AML-193 (cell line): ENCODE results near the gene USP3.
"Not testable (repeated sequence)": the region's sequence is repeated elsewhere in the genome, so short reads cannot be mapped to it uniquely, and the experiment has no call there.

Experiments used
- DNase-seq, 2 experiments: peaks; one replicate each; lab custom pipeline; 2025; lab: John Stamatoyannopoulos, UW

USP3 gene

DNA sequence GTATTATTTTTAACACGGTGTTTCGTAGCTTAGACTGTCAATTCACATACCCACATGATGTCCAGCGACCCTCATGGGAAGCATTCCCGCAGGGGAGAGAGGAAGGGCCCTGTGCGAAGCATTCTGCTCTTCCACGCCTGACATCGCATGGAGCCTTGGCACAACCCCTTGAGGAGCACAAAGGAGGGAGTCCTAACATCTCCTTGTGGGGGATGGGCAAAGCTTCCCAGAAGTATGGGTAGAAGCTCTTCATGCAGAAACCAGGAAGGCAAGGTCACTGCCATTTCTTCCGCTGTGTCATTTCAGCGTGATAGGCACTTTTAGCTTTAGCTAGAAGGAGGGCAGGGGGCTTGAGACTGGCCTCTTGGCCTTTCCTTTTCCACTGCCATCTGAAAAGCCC lies 28.7 kb upstream of the USP3 start:
- no peak for DNase-seq

DNA sequence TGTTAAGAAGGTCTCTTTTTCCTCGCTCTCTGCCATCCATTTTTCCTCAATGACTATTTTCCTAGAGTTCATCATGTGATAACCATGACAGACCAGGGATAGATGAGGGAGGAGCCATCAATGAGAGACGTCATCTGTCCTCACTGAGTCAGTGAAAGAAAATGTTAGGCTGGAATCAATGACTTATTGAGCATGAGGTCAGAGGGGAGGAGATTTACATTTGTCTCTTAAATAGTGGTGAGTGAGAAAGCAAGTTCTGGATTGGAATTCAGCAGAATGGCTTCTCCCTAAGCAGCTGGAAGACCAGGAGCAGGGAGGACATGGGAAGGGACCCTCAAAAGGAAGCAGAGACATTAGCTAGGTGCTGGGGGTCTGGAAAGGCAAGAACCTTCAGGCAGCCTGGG lies 28.2 kb upstream of the USP3 start:
- no peak for DNase-seq

GRCh38 chr15:63478243-63478642 lies 26.1 kb upstream of the USP3 start:
- no peak for DNase-seq

DNA sequence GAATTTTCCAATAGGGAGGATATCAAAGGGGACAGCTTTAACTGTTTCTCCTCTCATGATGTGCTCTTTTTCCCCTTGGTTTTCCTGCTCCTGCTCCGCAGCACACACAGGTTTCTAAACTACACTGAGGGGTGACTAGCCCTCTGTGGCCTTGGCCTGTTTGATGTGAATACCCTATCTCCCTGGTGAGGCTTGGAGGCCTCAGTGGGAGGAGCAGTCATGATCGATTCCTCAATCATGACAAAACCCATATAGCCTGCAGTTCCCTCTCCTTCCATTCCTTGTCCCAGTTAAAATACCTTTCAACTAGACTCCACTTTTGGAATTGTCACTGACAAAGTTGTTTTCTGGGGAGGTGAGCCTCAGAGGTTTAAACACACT lies 24.0 kb upstream of the USP3 start:
- no peak for DNase-seq

DNA sequence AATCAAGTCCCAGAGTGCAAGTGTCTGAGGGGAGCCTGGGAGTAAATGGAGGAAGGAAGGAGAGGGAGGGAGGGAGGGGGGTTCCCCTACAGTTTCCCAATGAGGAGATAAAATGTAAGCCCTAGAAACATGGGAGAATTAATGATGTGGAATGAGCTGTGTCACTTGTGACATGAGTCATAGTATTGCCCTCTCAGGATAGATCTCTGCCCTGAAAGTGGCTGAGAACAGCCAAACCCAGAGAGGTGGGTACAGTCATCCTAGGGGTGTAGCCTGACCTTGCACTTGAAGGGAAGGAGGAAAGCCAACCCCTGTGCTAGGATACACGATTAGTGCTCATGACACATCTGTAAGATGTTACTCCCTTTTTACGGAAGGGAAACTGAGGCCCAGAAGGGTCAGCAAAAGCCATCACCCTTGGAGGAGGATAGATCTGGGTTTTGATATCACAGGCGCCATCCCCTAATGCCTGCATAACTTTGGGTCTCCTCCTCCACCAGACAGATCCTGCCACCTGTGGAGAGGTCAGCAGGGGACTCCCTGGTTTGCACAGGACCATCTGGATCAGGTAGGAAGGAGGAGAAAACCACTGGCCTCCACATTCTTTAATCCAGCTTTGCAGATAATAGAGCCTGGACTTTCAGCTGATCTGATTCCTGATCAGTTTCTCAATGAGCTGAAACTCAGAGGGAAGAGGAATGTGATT lies 23.1 kb upstream of the USP3 start:
- DNase-seq = no peak

GRCh38 chr15:63482874-63483323 lies 21.5 kb upstream of the USP3 start:
- no peak for DNase-seq

- peak; percentile 30 to 36 for DNase-seq
Measured at GRCh38 chr15:63483521-63484371, 20.6 kb upstream of the USP3 start.

DNA sequence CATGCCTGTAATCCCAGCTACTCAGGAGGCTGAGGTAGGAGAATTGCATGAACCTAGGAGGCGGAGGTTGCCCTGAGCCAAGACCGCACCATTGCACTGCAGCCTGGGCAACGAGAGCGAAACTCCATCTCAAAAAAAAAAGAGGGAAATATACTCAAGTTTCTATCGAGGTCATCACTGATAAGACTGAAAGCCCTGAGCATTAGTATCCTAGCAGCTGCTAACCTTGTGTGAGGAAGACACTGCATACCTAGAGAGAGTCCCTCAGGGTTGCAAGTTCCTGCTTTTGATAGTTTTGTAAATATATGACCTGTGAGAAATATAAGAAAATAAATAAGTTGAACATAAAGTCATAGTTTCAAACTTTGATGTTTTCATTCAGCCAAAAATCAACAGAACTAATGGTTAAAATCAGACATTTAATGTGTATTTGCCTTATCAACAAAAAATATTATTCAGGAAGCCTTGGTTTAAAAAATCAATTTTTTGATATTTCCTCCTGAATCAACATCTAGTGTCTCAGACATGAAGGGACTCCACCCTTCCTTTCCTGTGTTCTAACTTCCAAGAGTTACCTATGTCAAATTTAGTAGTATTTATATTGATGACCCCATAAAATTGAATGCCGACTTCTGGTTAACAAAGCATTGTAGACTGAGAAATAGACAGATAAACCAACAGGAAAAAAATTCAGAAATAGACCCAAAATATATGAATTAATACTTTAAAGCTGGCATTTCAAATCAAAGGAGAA lies 19.8 kb upstream of the USP3 start:
- DNase-seq = no peak

DNA sequence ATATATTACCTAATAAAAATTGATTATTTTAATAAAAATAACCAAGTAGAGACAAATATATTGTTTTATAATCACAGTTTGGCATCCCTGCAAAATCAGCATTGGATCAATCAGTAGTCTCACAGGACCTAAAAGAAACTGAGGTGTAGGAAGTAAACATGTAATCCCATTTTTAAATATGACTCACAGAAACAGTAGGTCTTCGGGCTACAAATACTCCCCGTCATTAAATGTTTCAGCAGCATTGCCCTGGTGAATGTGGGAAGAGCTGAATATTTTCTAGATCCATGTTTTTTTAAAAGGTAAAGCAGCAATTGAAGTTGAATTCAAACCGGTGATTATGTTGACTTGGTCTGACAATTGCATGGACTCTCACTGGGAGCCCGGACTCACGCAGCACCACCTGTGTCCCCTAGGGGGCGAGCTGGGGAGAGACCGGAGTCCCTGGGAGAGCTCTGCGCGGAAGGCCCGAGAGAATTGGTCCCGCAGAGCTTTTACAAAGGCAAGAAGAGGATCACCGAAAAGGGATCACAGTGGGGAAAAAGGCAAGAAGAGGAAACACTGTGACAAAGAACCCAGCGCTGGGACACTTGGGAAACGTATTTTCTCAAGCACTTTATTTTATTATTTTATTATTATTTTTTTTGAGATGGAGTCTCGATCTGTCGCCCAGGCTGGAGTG lies 17.2 kb upstream of the USP3 start:
- DNase-seq = peak; percentile 54 to 59

GRCh38 chr15:63487758-63488397 lies 16.5 kb upstream of the USP3 start:
- not testable (repeated sequence) for DNase-seq

- DNase-seq = no peak
Measured at GRCh38 chr15:63488398-63488960, 15.9 kb upstream of the USP3 start.

GRCh38 chr15:63489352-63489751 lies 15.0 kb upstream of the USP3 start:
- no peak for DNase-seq

DNA sequence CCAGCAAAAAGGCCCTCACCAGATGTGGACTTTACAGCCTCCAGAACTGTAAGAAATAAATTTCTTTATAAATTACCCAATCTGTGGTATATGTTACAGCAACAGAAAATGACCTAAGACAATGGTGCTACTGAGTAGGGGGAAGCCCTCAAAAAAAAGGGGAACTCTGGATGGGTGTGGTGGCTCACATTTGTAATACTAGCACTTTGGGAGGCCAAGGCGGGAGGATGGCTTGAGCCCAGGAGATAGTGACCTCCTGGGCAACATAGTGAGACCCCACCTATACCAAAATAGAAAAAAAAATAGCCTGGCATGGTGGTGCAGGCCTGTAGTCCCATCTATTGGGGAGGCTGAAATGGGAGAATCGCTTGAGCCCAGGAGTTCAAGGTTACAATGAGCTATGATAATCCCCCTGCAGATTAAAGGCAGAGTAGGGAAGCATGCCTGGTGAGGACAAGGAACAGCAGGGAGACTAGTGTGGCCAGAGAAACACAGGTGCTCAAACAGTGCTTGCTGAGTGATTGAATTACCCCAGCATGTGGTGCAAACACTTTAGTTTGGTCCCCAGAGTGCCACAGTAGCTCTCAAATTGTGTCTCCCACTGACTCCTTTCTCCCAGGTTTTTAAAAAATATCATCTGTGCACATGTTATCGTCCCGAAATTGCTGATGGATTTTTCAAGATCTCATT lies 13.9 kb upstream of the USP3 start:
- peak; percentile 90 to 92 for DNase-seq

- DNase-seq = peak; percentile 92
Measured at GRCh38 chr15:63491116-63491827, 13.1 kb upstream of the USP3 start.

DNA sequence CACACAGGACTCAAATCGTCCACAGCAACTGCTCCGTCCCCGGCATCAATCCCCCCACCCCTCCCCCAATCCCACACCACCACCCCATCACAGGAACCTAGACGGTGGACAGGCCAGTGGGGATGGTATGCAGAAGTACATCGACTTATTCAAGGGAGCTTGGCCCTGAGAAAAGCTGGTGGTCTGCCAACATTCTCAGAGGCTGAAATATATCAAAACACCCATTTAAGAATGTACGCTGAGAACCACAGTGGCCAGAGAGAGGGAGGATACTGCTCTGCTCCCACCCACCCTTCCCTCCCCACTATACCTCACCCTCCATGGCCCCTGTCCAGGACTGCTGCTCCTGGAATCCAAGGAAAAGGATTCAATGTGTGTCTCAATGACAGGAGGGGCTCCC lies 12.4 kb upstream of the USP3 start:
- DNase-seq = no peak

DNA sequence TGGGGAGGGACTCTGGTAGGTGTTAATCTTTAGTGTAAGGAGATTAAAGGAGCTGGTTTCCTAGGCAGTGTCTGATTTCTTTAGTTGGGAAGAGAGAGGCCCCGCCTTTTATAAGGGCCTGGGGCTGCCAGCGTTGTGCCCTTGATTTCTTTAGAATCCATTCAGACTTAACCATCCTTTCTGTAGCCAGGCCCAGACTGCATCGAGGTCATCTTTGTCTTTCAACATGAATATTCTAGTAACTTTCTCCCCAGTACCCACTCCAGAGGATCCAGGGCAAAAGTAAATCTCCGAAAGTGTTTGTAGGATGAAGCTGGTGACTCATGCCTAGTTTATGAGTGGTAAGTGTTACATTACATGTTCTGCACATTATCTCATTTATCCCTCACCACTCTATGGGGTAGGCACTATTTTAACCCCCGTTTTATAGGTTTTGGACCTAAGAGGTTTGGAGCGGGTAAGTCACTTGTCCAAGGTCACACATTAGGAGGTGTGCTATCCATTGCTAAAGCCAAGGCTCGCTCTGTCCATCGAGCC lies 11.8 kb upstream of the USP3 start:
- no peak for DNase-seq

GRCh38 chr15:63493436-63493835 lies 11.0 kb upstream of the USP3 start:
- DNase-seq = no peak

- no peak for DNase-seq
Measured at GRCh38 chr15:63494408-63494807, 10.0 kb upstream of the USP3 start.

- DNase-seq = no peak
Measured at GRCh38 chr15:63495343-63495742, 9.1 kb upstream of the USP3 start.
